ENCODE measurements around the gene CAPN1. TPM values are rescaled to one million over a fixed set of nuclear protein-coding genes. Genes with fewer than 3 reads are reported as not detected.

CAPN1 gene
- total RNA-seq, 2 experiments from 2014 or later, result 75.6 to 79.1 TPM

DNA sequence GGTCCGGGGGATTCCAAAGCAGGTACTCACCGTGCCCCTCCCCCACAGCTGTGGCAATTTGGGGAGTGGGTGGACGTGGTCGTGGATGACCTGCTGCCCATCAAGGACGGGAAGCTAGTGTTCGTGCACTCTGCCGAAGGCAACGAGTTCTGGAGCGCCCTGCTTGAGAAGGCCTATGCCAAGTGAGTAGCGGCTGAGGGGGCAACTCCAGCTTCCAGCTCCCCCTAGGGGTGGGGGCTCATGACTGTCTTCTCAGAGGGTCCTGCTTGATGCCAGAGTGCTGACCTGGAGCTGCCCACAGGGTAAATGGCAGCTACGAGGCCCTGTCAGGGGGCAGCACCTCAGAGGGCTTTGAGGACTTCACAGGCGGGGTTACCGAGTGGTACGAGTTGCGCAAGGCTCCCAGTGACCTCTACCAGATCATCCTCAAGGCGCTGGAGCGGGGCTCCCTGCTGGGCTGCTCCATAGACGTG, 4.2 kb downstream of the CAPN1 start:
- ChIA-PET POLR2A (no interaction called here), CTCF (interaction anchor here (1.1 to 1.4 kb wide), 3 partner anchors 24 to 130 kb away, joined by 3 to 5 read pairs (median 3); no protein-coding TSS in a partner anchor)

DNA sequence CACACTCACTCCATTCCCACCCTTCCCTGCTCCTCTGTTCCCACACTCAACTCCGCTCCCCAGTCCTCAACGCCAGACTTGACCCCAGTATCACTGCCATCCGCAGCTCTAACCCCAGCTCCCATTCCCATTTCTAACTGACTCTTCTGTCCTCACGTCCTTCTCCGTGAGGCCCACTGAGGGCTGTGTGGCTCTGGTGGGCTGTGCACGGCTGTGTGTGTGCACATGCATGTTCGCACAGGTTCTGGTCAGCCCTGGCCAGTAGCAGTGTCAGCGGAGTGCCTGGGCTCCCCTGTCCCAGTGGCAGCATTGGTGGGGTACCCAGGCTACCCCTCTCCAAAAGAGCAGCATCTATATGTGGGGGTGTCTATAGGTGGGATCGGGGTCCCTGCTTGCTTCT, 5.0 kb downstream of the CAPN1 start:
- ChIA-PET POLR2A (no interaction called here), CTCF (interaction anchor here (1.1 to 1.4 kb wide), 3 partner anchors 23 to 129 kb away, joined by 3 to 5 read pairs (median 3); no protein-coding TSS in a partner anchor)

GRCh38 chr11:65187146-65187675, 5.5 kb downstream of the CAPN1 start:
- ChIA-PET CTCF (no interaction called here), POLR2A (no interaction called here)

DNA sequence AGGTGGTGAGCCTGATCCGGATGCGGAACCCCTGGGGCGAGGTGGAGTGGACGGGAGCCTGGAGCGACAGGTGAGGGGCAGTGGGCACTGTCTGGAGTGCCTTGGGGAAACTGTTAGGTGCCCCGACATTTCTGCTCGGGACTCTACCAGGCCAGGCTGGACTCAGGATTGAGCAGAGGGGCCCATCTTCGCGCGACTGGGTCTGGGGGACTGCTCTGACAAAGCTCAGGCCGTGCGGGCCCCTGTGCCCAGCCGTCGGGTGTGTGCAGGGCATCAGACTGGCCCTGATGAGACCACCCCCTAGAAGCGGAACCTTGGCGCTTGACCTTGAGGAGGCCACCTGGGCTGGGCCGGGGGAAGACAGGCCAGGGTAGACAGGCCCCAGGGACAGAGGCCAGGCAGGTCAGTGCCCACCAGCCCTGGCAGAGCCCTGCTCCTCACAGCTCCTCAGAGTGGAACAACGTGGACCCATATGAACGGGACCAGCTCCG, 6.3 kb downstream of the CAPN1 start:
- CTCF ChIA-PET, result no interaction called here

DNA sequence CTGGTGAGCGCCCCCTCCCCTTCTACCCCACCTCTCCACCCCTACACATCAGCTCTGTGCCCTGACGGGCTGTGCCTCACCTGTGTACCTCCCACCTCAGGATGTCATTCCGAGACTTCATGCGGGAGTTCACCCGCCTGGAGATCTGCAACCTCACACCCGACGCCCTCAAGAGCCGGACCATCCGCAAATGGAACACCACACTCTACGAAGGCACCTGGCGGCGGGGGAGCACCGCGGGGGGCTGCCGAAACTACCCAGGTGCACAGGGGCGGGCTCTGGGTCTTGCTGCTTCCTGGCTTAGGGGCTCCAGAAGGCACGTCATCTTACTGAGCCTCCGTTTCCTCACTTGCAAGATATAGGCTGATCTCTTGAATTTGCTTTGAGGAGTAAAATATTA, 6.8 kb downstream of the CAPN1 start:
- CTCF ChIA-PET, result no interaction called here
- POLR2A ChIA-PET, result no interaction called here

More for the DNA sequence above, 6.3 kb downstream of the CAPN1 start:
- POLR2A ChIA-PET, result no interaction called here

- CTCF ChIA-PET, result no interaction called here
- POLR2A ChIA-PET, result no interaction called here
Observed at GRCh38 chr11:65189191-65189590, 7.5 kb downstream of the CAPN1 start.

- CTCF ChIA-PET, result no interaction called here
Observed at GRCh38 chr11:65194564-65194963, 12.8 kb downstream of the CAPN1 start.

GRCh38 chr11:65204143-65204542, 22.4 kb downstream of the CAPN1 start:
- ChIA-PET CTCF (interaction anchor here (1.0 to 2.7 kb wide), 6 partner anchors 17 to 126 kb away, joined by 3 to 15 read pairs (median 5); partner anchors contain the start of gene CAPN1), POLR2A (no interaction called here)

More at GRCh38 chr11:65194564-65194963, 12.8 kb downstream of the CAPN1 start:
- POLR2A ChIA-PET, result no interaction called here

DNA sequence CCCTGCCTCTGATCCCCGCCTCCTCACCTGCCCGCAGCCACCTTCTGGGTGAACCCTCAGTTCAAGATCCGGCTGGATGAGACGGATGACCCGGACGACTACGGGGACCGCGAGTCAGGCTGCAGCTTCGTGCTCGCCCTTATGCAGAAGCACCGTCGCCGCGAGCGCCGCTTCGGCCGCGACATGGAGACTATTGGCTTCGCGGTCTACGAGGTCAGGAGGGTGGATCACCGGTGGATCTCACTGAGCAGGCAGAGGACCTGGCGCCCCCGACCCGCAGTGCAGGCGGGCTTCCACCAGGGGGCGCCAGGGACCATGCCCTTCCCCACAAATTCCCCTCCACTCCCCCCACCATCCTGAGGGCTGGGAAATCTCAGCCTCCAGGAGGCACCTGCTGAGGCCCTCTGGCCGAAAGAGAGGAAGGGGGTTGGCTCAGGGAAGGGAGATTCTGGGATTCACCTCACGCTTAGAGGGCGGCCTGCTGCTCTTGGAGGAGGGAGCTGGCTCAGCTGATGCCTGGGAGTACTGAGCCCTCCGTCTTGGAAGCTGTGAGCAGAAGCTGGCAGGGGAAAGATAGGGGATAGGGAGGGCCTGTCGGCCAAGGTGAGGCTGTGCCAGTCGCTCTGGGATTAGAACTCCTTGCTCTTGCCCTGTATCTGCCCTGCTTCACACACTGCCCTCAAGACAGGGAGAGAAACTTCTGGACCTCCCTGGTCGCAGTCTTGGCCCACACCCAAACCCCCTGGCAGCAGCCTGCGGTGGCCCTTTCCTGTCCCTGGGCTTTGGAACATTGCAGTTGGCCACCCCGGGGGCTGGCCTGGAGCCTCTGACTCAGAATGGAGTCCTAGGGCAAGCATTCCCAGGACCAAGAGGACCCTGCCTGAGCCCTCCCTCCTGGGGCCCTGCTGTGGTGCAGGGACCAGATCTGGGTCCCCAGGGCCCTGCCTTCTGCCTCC, 23.2 kb downstream of the CAPN1 start:
- ChIA-PET POLR2A (no interaction called here), CTCF (interaction anchor here (0.5 to 2.9 kb wide), 7 partner anchors 16 to 142 kb away, joined by 3 to 21 read pairs (median 6); partner anchors contain the start of gene CDC42EP2)

- ChIA-PET POLR2A (no interaction called here), CTCF (interaction anchor here (0.5 to 2.9 kb wide), 5 partner anchors 16 to 143 kb away, joined by 3 to 21 read pairs (median 10); partner anchors contain the start of gene CDC42EP2)
Observed at GRCh38 chr11:65205602-65205967, 23.9 kb downstream of the CAPN1 start.

- CTCF ChIA-PET, result interaction anchor here (0.5 to 2.9 kb wide), 2 partner anchors 109 to 1593 kb away, joined by 3 to 21 read pairs; partner anchors contain the start of gene CDC42EP2
- POLR2A ChIA-PET, result no interaction called here
Observed at GRCh38 chr11:65206441-65206841, 24.7 kb downstream of the CAPN1 start.

DNA sequence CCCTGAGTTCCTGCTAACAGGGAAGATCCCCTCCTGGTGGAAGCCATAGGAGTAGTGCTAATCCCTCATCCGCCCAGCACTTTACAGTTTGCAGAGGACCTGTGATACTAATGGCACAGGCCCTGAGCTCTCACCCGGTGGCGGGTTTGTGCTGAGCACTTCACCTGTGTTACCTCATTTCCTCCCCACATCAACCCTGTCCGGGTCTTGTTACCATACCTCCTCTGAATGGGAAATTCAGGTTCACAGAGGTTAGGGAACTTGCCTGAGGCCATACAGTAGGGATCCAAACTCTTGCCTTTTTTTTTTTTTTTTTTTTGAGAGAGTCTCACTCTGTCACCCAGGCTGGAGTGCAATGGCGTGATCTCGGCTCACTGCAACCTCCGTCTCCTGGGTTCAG, 25.2 kb downstream of the CAPN1 start:
- POLR2A ChIA-PET, result interaction anchor here (0.7 kb wide), 1 partner anchor 154 kb away, joined by 10 read pairs; no protein-coding TSS in a partner anchor
- CTCF ChIA-PET, result interaction anchor here (0.6 to 2.9 kb wide), 3 partner anchors 10 to 109 kb away, joined by 3 to 21 read pairs (median 4); partner anchors contain the start of gene CDC42EP2

- POLR2A ChIA-PET, result no interaction called here
- CTCF ChIA-PET, result interaction anchor here (1.2 kb wide), 1 partner anchor 51 kb away, joined by 4 read pairs; no protein-coding TSS in a partner anchor
Observed at GRCh38 chr11:65207918-65208784, 26.4 kb downstream of the CAPN1 start.

DNA sequence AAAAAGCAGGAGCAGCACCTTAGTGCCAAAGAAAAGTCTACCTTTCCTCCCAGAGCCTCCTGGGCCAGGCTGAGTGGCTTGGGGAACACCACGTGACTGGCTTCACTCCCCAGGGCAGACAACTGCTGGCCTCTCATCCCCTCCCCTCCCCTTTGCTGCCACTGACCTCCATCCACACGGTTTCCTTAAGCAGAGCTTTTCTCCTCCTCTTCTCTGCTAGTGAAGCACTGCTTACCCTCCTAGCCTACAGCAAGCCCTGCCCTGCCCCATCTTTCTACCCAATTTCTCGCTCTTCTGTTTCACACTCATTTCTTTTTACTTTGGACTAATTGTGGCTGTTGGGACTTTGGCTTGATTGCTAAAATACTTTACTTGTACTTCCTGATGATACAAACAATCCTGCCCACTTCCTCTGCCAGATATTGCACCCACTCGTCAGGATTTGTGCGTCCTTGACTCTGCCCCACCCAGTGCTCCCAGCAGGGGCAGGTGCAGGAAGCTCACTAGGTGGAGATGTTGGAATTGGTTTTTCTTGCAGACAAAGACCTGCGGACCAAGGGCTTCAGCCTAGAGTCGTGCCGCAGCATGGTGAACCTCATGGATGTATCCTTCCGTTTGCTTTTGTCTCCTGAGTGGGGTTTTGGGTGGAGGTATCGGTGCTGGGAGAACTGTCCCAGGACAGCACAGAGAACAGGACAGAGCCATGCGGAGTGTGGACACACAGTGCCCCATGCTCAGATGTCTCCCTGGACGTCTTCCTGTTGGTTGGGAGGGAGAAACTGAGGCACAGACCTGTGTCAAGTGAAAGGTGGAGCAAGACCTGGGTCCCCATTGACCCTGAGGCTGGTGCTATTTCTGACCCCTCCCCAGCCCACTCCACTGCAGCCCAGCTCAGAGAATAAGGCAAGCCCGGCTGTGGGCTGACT, 27.3 kb downstream of the CAPN1 start:
- ChIA-PET POLR2A (no interaction called here), CTCF (no interaction called here)

- CTCF ChIA-PET, result interaction anchor here (1.0 to 1.3 kb wide), 2 partner anchors 24 to 119 kb away, joined by 3 to 4 read pairs; no protein-coding TSS in a partner anchor
- POLR2A ChIA-PET, result no interaction called here
Observed at GRCh38 chr11:65209711-65210360, 28.1 kb downstream of the CAPN1 start.

GRCh38 chr11:65210361-65210731, 28.6 kb downstream of the CAPN1 start:
- POLR2A ChIA-PET, result interaction anchor here (0.6 kb wide), 1 partner anchor 310 kb away, joined by 4 read pairs; no protein-coding TSS in a partner anchor
- CTCF ChIA-PET, result interaction anchor here (1.0 to 1.3 kb wide), 2 partner anchors 24 to 119 kb away, joined by 3 to 4 read pairs; no protein-coding TSS in a partner anchor

GRCh38 chr11:65210748-65211147, 29.0 kb downstream of the CAPN1 start:
- CTCF ChIA-PET, result interaction anchor here (0.6 to 1.3 kb wide), 3 partner anchors 25 to 172 kb away, joined by 3 to 4 read pairs (median 3); no protein-coding TSS in a partner anchor
- POLR2A ChIA-PET, result interaction anchor here (0.6 kb wide), 1 partner anchor 311 kb away, joined by 4 read pairs; no protein-coding TSS in a partner anchor
